ENCODE results near the gene CAPN10. TPM values are rescaled to one million over a fixed set of nuclear protein-coding genes. Genes with fewer than 3 reads are reported as not detected.

Gene CAPN10
- total RNA-seq, 1 experiment from 2014 or later: 47.4 TPM

DNA sequence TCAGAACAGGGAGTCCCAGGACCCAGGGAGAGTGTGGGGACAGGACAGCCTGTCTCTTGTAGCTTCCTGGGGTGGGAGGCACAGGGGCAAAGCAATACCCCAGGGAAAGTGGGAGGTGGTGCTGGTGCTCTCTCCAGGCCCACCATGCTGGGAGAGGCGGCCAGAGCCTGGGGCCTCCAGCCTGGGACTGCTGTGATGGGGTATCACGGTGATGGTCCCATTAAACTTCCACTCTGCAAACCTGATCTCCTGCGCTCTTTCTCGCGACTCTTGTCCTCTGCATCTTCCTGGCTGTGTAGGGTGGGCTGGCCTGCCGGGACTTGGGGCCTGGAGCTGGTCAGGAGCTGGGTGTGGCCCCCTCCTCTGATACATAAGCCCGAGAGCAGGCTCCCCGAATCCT lies 8.0 kb upstream of the CAPN10 start:
- no peak overlapping the region for H3K9ac ChIP-seq (ENCODE audit: extremely low read depth, insufficient read length, low read length)
- no CpG with 5 or more reads among the region's 8 CpGs for WGBS (ENCODE audit: extremely low coverage, insufficient read length, low lambda C conversion rate)
- no peak overlapping the region for H3T11ph ChIP-seq (ENCODE audit: low read length)

More for the DNA sequence above, 8.0 kb upstream of the CAPN10 start:
- H3K79me2 ChIP-seq (ENCODE audit: insufficient read depth, low read length): no peaks in the 10 kb centered on the region
- H3K9me3 ChIP-seq (ENCODE audit: control insufficient read depth, low read depth, low read length): no peaks in the 10 kb centered on the region
- H2BK5ac ChIP-seq (ENCODE audit: insufficient read length, low read length): no peak overlapping the region
- no peaks in the 10 kb centered on the region for H3K4me1 ChIP-seq (ENCODE audit: insufficient read depth, low read length)
- no peak overlapping the region for H2AK5ac ChIP-seq (ENCODE audit: insufficient read length, low read length)
- H4K20me1 ChIP-seq (ENCODE audit: control insufficient read depth, insufficient read depth, insufficient read length): no peaks in the 10 kb centered on the region
- TF ChIP-seq, protein P1, sequence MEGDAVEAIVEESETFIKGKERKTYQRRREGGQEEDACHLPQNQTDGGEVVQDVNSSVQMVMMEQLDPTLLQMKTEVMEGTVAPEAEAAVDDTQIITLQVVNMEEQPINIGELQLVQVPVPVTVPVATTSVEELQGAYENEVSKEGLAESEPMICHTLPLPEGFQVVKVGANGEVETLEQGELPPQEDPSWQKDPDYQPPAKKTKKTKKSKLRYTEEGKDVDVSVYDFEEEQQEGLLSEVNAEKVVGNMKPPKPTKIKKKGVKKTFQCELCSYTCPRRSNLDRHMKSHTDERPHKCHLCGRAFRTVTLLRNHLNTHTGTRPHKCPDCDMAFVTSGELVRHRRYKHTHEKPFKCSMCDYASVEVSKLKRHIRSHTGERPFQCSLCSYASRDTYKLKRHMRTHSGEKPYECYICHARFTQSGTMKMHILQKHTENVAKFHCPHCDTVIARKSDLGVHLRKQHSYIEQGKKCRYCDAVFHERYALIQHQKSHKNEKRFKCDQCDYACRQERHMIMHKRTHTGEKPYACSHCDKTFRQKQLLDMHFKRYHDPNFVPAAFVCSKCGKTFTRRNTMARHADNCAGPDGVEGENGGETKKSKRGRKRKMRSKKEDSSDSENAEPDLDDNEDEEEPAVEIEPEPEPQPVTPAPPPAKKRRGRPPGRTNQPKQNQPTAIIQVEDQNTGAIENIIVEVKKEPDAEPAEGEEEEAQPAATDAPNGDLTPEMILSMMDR (conservative IDR thresholded peaks at IDR 0.05): no peak
- H3K27ac ChIP-seq (ENCODE audit: insufficient read length, low read depth, low read length): no peak overlapping the region
- H3K14ac ChIP-seq (ENCODE audit: insufficient read depth, low read length): no peak overlapping the region
- no peaks in the 10 kb centered on the region for H3K23me2 ChIP-seq (ENCODE audit: insufficient read length, low read depth, low read length, poor library complexity, severe bottlenecking)
- H2AFZ ChIP-seq (ENCODE audit: low read length): no peak overlapping the region
- no peak overlapping the region for H2BK15ac ChIP-seq (ENCODE audit: low read depth, low read length)
- no peak overlapping the region for H3K4ac ChIP-seq (ENCODE audit: low read depth, low read length)
- H4K8ac ChIP-seq (replicated peaks; ENCODE audit: insufficient read length, low read depth, low read length): no peak overlapping the region
- no peak overlapping the region for H4K5ac ChIP-seq (ENCODE audit: insufficient read length, low read depth, low read length)
- Mint-ChIP-seq H3K4me3 (no peak overlapping the region), H3K36me3 (ENCODE audit: insufficient read depth in 1 of 3, low read depth in 3 of 3) (no peaks in the 10 kb centered on the region; a peak in 2 of 7 replicates), H3K9me3 (no peaks in the 10 kb centered on the region), H3K27me3 (ENCODE audit: low read depth) (no peaks in the 10 kb centered on the region), H3K27ac (no peak overlapping the region), H3K4me1 (peaks cover 7 to 16% of the 10 kb centered on the region in 2 experiments)
- H3K18ac ChIP-seq (ENCODE audit: insufficient read length, low read depth, low read length): no peak overlapping the region
- no peak overlapping the region for H3K56ac ChIP-seq (ENCODE audit: insufficient read length, low read depth, low read length)
- H2BK120ac ChIP-seq (ENCODE audit: low read depth, low read length, poor library complexity, severe bottlenecking): no peak overlapping the region
- DNase-seq: no peak
- no peak overlapping the region for H2BK20ac ChIP-seq (ENCODE audit: low read depth, low read length, poor library complexity, severe bottlenecking)
- no peaks in the 10 kb centered on the region for H3K79me1 ChIP-seq (ENCODE audit: insufficient read depth, low read depth, low read length, poor library complexity, severe bottlenecking)
- no peak overlapping the region for H3K4me2 ChIP-seq (ENCODE audit: insufficient read depth, insufficient read length, low read length)
- H2BK12ac ChIP-seq (ENCODE audit: insufficient read length, low read depth, low read length): no peak overlapping the region
- no peak overlapping the region for H4K91ac ChIP-seq (ENCODE audit: insufficient read length, low read depth, low read length)
- H3K23ac ChIP-seq (ENCODE audit: insufficient read length, low read depth, low read length): no peak overlapping the region
- no peaks in the 10 kb centered on the region for H3K27me3 ChIP-seq (ENCODE audit: insufficient read depth, low read length)
